Testis (tissue), 2 donors: ENCODE data around the gene EXOC3L4.

Experiments
- POLR2A ChIP-seq: fragments of 450-650 bp; IDR thresholded peaks from one replicate; pipeline ENCODE4 v1.6.1; 2017; ENCODE audit warnings: antibody characterized with exemption, mild to moderate bottlenecking, moderate library complexity
- TF ChIP-seq, protein P1 (sequence below), 3 experiments: fragments of 450-650 bp in 2 of 3; fragments of 200-600 bp in 1 of 3; sonication (generic) in 1 of 3; IDR thresholded peaks; one replicate each; pipeline ENCODE4 v1.5.1; 2016 to 2019; ENCODE audit warnings: antibody characterized with exemption in 3 of 3, mild to moderate bottlenecking in 2 of 3, moderate library complexity in 1 of 3

DNA sequence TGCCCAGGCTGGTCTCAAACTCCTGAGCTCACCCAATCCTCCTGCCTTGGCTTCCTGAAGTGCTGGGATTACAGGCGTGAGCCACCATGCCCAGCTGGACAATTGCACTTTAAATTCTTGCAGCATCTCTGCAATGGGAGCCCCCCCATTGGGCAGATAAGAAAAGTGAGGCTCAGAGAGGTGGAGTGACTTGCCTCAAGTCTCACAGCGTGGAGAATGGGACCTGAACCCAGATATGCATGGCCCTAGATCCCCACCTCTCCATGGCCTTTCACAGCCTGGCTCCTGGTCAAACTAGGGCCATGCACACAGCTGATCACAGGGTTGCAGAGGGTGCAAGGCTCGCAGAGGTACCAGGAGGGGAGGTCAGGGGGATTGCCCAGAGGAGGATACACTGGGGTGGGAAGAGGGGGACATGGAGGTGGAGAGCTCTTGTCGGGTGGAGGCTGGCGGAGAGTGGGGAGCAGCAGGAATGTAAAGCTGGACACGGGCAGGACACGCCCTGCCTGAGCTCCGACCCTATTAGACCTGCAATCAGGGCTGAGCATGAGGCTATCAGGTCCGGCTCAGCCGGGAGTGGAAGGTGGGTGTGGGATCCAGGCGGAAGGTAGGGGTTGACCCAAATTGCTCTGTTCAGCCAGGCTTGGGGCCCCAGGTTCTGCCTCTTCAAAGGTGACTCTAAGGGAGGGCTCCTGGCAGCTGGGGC is 6.9 kb downstream of the EXOC3L4 start:
- TF ChIP-seq, protein P1, sequence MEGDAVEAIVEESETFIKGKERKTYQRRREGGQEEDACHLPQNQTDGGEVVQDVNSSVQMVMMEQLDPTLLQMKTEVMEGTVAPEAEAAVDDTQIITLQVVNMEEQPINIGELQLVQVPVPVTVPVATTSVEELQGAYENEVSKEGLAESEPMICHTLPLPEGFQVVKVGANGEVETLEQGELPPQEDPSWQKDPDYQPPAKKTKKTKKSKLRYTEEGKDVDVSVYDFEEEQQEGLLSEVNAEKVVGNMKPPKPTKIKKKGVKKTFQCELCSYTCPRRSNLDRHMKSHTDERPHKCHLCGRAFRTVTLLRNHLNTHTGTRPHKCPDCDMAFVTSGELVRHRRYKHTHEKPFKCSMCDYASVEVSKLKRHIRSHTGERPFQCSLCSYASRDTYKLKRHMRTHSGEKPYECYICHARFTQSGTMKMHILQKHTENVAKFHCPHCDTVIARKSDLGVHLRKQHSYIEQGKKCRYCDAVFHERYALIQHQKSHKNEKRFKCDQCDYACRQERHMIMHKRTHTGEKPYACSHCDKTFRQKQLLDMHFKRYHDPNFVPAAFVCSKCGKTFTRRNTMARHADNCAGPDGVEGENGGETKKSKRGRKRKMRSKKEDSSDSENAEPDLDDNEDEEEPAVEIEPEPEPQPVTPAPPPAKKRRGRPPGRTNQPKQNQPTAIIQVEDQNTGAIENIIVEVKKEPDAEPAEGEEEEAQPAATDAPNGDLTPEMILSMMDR (IDR thresholded peaks at IDR 0.05), result no peak
- no peak for TF ChIP-seq POLR2A
